Progenitor cell of endocrine pancreas (in vitro differentiated cells): Measurements from ENCODE around the gene ADD3. TPM values are rescaled to one million over a fixed set of nuclear protein-coding genes. Genes with fewer than 3 reads are reported as not detected.

Source experiments
- DNase-seq: peaks from one replicate; pipeline ENCODE4 v3.0.0; 2021; ENCODE audit warnings: low spot score; ENCODE audit not compliant: unreplicated experiment
- H3K27ac Mint-ChIP-seq: 2 replicates; pipeline ENCODE4 v1.8.0; 2021; ENCODE audit warnings: mild to moderate bottlenecking, moderate library complexity, mixed read lengths
- H3K27me3 Mint-ChIP-seq: 2 replicates; pipeline ENCODE4 v1.8.0; 2021; ENCODE audit warnings: mixed read lengths
- H3K36me3 Mint-ChIP-seq: 2 replicates; pipeline ENCODE4 v1.8.0; 2022; ENCODE audit warnings: mixed read lengths; ENCODE audit not compliant: insufficient read depth
- H3K4me1 Mint-ChIP-seq: 2 replicates; pipeline ENCODE4 v1.8.0; 2021; ENCODE audit warnings: low read depth, mixed read lengths
- H3K4me3 Mint-ChIP-seq: 2 replicates; pipeline ENCODE4 v1.8.0; 2021; ENCODE audit warnings: low read depth, mild to moderate bottlenecking, moderate library complexity, mixed read lengths
- H3K9me3 Mint-ChIP-seq: 2 replicates; pipeline ENCODE4 v1.8.0; 2021; ENCODE audit warnings: low read depth, mixed read lengths
- CTCF ChIP-seq: fragments of 200-600 bp; sonication (generic); IDR thresholded peaks from one replicate; pipeline ENCODE4 v1.5.0; 2021; ENCODE audit warnings: antibody characterized with exemption, mild to moderate bottlenecking; ENCODE audit not compliant: unreplicated experiment
- total RNA-seq: library from RNA; stranded (reverse); gene quantifications from 2 replicates; pipeline ENCODE4 v1.2.1, GENCODE V29; 2021

Gene ADD3
- total RNA-seq, 1 donor from 2014 or later = 111 TPM

DNA sequence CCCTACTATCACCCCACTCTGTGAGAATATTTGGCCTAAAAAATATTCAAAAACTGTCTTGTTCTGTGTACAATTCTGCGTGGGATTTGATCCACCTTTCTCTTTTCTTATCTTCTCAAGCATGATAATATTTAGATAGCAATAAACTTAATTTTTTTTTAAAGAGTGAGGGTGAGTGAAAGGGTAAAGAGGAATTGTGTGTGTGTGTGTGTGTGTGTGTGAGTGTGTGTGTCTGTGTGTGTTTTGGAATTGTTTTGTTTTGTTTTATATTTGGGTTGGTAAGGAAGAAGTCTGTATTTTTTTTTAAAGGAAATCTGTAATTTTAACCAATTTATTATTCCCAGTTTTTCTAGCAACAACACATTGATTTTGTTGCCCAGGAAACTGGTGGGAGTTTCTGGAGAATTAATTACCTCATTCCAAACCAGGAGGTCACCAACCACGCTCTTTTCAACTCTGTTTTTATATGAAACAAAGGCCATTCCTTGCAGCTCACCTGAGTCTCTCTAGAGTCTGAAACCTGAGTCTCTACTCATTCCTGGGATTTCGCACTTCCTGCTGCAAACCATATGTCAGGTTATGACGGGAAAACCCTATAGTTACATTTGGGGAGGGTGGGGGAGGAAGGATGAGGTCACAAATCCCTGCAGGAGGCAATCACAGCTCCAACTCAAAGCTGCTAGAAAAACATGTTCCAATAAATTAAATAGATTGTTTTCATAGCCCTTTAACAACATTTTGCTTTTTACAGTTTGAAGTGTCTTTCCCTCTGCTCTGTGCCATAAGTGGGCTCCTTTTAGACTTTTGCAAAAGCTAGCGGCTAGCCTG, 46.4 kb upstream of the ADD3 start:
- Mint-ChIP-seq H3K9me3 (no peaks in the 10 kb centered on the region), H3K27me3 (peaks cover 14% of the 10 kb centered on the region), H3K4me1 (peaks cover 45% of the 10 kb centered on the region), H3K27ac (peak overlapping the region; percentile 95), H3K4me3 (no peak overlapping the region), H3K36me3 (no peaks in the 10 kb centered on the region)
- TF ChIP-seq CTCF = no peak
- no peak for DNase-seq

DNA sequence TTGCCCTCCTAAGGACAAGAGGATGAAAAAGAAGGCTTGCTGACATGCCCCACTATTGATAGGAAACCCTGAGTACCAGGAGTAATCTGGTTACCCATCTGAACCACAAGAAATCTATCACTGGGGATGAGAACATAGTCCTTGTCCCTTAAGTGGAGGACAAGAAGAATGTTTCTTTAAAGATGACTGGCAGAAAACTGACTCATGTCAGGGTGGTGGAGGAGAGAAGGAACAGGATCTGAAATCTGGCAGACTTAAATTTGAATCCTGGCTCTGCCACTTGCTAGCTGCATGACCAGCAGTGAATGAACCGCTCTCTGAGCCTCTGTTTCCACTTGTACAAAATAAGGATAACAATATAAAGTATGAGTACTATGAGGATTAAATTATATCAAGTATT, 45.5 kb upstream of the ADD3 start:
- Mint-ChIP-seq H3K4me1 (peaks cover 52% of the 10 kb centered on the region), H3K27ac (peak overlapping the region; percentile 95)
- no peak for TF ChIP-seq CTCF

DNA sequence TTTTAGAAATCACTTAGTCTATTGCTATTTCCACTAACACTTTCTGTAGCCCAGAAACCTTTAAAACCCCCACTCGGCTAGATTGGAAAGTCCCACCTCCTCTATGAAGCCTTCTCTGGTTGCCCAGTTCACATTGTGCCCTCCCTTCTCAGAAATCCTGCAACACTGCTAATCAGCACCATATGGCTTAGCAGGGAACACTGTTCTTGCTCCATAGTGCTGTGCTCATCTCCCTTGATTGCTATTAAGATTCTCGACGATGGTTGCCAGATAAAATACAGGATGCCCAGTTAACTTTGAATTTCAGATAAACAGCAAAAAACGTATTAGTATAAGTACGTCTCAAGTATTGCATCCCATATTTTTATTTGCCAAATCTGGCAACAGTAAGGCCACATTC, 44.3 kb upstream of the ADD3 start:
- H3K27me3 Mint-ChIP-seq = peaks cover 10% of the 10 kb centered on the region
- DNase-seq = no peak
- H3K27ac Mint-ChIP-seq = no peak overlapping the region
- TF ChIP-seq CTCF = no peak
- H3K4me1 Mint-ChIP-seq = peaks cover 51% of the 10 kb centered on the region
- no peaks in the 10 kb centered on the region for H3K9me3 Mint-ChIP-seq
- no peak overlapping the region for H3K4me3 Mint-ChIP-seq
- H3K36me3 Mint-ChIP-seq = no peaks in the 10 kb centered on the region

More for the DNA sequence above, 45.5 kb upstream of the ADD3 start:
- no peaks in the 10 kb centered on the region for H3K36me3 Mint-ChIP-seq
- H3K27me3 Mint-ChIP-seq = peaks cover 14% of the 10 kb centered on the region
- no peak overlapping the region for H3K4me3 Mint-ChIP-seq
- DNase-seq = no peak
- H3K9me3 Mint-ChIP-seq = no peaks in the 10 kb centered on the region

DNA sequence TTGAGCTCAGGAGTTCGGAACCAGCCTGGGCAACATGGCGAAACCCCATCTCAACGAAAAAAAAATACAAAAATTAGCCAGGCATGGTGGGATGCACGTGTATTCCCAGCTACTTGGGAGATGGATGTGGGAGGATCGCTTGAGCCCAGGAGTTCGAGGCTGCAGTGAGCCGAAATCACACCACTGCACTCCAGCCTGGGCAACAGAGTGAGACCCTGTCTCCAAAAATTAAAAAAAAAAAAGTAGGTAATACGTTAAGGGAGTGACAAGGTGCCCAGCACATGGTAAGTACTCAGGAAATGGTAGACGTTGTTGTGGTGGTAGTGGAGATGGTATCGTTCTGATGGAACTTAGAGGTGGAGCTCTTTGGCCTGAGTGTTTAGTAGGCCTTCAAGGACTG, 43.5 kb upstream of the ADD3 start:
- no peak for DNase-seq
- Mint-ChIP-seq H3K36me3 (no peaks in the 10 kb centered on the region), H3K4me3 (no peak overlapping the region), H3K4me1 (peaks cover 54% of the 10 kb centered on the region), H3K9me3 (no peaks in the 10 kb centered on the region), H3K27me3 (peaks cover 17% of the 10 kb centered on the region), H3K27ac (peak overlapping the region; percentile 10)
- TF ChIP-seq CTCF = no peak

DNA sequence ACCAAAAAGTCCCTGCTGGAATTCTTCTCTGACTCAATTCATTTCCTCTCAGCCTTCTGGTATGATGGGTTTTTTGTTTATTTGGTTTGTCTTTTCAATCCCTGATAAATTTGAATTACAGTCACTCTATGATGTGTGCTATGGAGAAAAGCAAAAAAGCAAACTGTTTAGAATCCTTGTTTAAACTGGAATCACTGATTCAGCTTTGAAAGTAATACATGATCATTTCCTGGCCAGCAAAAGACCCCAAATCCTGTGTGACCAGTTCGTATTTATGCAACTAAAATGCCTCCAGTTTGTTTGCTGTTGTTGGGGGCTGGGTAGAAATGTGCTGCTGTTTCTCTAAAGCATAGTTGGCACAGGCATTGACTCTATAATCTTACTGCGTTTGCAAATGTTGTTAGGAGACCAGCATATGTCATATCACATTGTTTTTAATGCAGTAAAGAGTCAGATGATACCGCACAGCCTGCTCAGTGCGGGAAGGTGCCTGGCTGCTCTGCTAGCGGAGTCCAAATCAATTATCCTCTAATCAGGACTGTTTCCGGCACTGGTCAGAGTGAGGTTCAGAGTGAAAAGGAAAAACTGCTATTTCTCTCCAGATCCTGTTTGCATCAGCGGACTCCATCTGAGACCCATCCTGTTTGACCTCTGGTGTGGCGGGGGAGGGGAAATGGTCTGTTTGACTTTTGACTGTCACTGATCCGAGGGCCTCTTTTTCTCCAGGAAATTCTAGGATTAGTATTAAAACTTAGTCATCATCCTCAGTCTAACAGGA, 40.6 kb upstream of the ADD3 start:
- no peak for TF ChIP-seq CTCF
- Mint-ChIP-seq H3K9me3 (no peaks in the 10 kb centered on the region), H3K4me1 (peaks cover 52% of the 10 kb centered on the region), H3K27ac (peak overlapping the region; percentile 87), H3K4me3 (peak overlapping the region; percentile 46), H3K36me3 (no peaks in the 10 kb centered on the region), H3K27me3 (peaks cover 37% of the 10 kb centered on the region)
- no peak for DNase-seq
